Neutrophil (primary cell): Measurements from ENCODE around the gene CARHSP1.

Experiments used
- H3K27ac ChIP-seq: fragments of 200-600 bp; sonication (generic); 2 replicates; pipeline ENCODE4 v1.5.1; 2016; ENCODE audit warnings: mild to moderate bottlenecking, moderate library complexity
- H3K27me3 ChIP-seq: fragments of 200-600 bp; sonication (generic); 2 replicates; pipeline ENCODE4 v1.6.0; 2016; ENCODE audit warnings: mild to moderate bottlenecking
- H3K36me3 ChIP-seq: fragments of 200-600 bp; sonication (generic); 2 replicates; pipeline ENCODE4 v1.5.1; 2017
- H3K4me1 ChIP-seq, 2 experiments: fragments of 200-600 bp in 1 of 2; sonication (generic) in 1 of 2; 1 replicate in 1 of 2; 2 replicates in 1 of 2; pipeline versions ENCODE4 v1.5.1 to v1.6.1; 2013 to 2016; ENCODE audit warnings: low read depth in 1 of 2, low read length in 1 of 2, mild to moderate bottlenecking in 1 of 2, moderate library complexity in 1 of 2; ENCODE audit not compliant: control insufficient read depth in 1 of 2, insufficient read depth in 1 of 2
- H3K4me3 ChIP-seq, 2 experiments: fragments of 200-600 bp in 1 of 2; sonication (generic) in 1 of 2; 1 replicate in 1 of 2; 2 replicates in 1 of 2; pipeline ENCODE4 v1.5.1; 2013 to 2016; ENCODE audit warnings: low read depth in 1 of 2, low read length in 1 of 2, mild to moderate bottlenecking in 1 of 2, moderate library complexity in 1 of 2
- H3K9me3 ChIP-seq: fragments of 200-600 bp; sonication (generic); 2 replicates; pipeline ENCODE4 v1.5.1; 2016
- TF ChIP-seq, protein P1 (sequence below): fragments of 200-600 bp; sonication (generic); IDR thresholded peaks from 2 replicates; pipeline ENCODE4 v1.5.1; 2016; ENCODE audit warnings: antibody characterized with exemption

The CARHSP1 gene

DNA sequence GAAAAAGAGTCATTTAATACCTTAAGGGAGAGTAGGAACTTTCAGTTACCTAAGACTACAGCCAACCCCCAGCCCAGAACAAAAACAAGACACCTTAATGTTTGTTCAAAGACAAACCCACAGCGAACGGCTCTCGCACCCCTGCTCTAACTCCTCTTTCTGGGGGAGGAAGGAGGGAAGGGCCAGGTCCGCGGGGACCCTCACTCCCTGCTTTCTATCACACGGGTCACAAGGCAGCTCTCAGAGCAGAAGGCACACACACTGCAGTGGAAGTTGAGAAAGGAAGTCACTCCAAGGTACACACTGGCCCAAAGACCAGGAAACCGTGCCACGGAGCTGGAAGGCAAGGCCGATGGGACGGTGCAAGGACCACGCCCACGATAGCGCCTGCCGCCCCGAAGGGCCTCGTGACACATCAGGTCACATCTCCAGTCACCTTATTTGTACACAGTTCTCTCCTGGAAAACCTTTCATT, 23.3 kb upstream of the CARHSP1 start:
- no peak overlapping the region for H3K27ac ChIP-seq
- no peak overlapping the region for H3K4me3 ChIP-seq
- TF ChIP-seq, protein P1, sequence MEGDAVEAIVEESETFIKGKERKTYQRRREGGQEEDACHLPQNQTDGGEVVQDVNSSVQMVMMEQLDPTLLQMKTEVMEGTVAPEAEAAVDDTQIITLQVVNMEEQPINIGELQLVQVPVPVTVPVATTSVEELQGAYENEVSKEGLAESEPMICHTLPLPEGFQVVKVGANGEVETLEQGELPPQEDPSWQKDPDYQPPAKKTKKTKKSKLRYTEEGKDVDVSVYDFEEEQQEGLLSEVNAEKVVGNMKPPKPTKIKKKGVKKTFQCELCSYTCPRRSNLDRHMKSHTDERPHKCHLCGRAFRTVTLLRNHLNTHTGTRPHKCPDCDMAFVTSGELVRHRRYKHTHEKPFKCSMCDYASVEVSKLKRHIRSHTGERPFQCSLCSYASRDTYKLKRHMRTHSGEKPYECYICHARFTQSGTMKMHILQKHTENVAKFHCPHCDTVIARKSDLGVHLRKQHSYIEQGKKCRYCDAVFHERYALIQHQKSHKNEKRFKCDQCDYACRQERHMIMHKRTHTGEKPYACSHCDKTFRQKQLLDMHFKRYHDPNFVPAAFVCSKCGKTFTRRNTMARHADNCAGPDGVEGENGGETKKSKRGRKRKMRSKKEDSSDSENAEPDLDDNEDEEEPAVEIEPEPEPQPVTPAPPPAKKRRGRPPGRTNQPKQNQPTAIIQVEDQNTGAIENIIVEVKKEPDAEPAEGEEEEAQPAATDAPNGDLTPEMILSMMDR = no peak
- peaks cover 82% of the 10 kb centered on the region for H3K36me3 ChIP-seq
- no peaks in the 10 kb centered on the region for H3K9me3 ChIP-seq
- peaks cover 4% of the 10 kb centered on the region for H3K27me3 ChIP-seq
- H3K4me1 ChIP-seq = no peaks in the 10 kb centered on the region

DNA sequence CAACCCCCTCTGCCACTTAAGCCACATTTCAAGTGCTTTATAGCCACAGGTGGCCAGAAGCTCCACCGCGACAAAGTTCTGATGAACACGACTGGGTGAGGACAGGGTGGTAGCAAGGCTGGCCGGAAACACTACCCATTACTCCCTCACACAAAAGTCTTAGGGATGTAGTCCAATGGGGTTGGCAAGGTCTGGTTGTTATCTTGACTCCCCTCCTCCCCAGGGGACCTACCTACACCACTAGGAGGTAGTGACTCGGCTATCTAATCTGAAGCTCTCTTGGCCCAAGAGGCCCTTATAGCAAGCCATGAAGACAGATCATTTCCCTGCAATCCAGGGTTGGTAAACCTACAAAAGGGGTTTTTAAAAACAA, 21.7 kb upstream of the CARHSP1 start:
- TF ChIP-seq, protein P1 = no peak
- Histone ChIP-seq H3K9me3 (no peaks in the 10 kb centered on the region), H3K36me3 (peaks cover 66% of the 10 kb centered on the region), H3K27me3 (peaks cover 20% of the 10 kb centered on the region), H3K27ac (no peak overlapping the region), H3K4me3 (no peak overlapping the region), H3K4me1 (no peaks in the 10 kb centered on the region)

DNA sequence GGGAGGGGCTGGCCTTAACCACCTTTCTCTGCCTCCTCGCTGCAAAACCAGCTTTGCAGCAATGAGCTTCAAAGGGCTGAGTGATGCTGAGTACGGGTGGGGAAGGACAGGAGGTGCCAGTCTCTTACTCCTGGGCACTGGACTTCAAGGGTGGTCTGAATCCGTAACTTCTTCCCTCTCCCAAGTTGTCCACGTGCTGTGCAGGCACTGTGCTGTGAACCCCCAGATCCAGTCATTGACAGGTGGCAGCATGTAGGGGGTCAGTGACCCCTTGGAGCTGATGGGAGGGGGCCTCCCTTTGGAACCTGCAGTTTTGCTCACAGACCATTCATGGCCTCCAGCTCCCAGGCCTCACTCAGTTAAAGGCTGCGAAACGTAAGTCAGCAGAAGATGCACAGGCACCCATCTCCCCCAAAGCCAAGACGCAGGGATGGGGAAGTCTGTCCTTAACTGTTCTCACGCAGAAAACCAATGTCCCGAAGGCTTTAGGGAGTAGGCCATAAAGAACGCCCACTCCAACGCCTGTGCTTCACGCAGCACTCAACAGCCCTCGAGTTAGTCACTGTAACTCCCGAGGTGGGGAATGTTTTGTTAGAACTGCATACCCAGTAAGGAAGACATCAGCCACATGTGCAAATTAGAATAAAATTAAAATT, 21.2 kb upstream of the CARHSP1 start:
- Histone ChIP-seq H3K4me3 (no peak overlapping the region), H3K27ac (no peak overlapping the region), H3K9me3 (no peaks in the 10 kb centered on the region), H3K4me1 (no peaks in the 10 kb centered on the region), H3K36me3 (peaks cover 61% of the 10 kb centered on the region), H3K27me3 (peaks cover 25% of the 10 kb centered on the region)
- TF ChIP-seq, protein P1 = no peak

DNA sequence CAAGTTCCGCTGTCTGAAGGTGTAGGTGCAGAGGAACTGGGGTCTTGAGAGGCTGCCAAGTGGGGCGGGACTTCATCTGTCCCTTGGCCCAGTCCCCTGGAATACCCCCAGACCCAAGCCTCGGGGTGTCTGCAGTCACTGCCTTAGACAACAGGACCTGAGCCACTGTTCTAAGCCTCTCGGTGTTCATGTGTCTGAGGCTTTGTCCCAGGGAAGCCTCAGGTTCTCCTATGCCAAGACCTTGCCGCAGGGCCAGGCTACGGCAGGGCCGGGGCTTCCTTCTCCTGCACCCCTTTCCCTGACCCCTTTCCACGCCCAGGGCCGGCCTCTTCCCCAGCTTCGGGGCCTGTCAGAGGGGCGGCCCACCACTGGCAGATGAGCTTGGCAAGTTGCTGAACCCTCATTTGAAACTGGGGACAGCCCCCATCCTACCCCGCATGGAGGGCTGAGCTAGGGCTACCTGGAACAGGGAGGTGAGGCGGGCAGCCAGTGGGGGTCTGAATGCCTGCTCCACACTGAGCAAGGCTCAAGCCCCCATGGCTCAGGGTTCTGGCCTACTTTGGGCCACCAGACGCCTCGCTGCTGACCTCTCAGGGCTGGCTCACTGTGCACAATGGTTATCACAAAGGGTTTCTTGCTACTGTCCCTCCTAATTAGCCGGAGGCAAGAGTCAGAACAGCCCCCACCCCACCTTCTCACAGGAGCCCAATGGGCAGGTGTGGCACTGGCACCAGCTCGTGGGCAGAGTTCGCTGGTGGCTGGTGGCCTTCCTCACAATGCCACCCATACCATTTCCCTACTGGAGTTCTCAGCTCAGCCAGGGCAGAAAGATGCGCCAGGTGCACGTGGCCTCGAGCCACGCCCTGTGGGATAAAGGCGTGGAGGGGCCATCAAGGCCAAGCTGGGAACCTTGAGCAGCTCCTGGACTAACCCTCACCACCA, 20.4 kb upstream of the CARHSP1 start:
- Histone ChIP-seq H3K9me3 (no peaks in the 10 kb centered on the region), H3K27ac (no peak overlapping the region), H3K4me3 (no peak overlapping the region), H3K36me3 (peaks cover 53% of the 10 kb centered on the region), H3K4me1 (no peaks in the 10 kb centered on the region), H3K27me3 (peaks cover 33% of the 10 kb centered on the region)
- TF ChIP-seq, protein P1 = no peak

DNA sequence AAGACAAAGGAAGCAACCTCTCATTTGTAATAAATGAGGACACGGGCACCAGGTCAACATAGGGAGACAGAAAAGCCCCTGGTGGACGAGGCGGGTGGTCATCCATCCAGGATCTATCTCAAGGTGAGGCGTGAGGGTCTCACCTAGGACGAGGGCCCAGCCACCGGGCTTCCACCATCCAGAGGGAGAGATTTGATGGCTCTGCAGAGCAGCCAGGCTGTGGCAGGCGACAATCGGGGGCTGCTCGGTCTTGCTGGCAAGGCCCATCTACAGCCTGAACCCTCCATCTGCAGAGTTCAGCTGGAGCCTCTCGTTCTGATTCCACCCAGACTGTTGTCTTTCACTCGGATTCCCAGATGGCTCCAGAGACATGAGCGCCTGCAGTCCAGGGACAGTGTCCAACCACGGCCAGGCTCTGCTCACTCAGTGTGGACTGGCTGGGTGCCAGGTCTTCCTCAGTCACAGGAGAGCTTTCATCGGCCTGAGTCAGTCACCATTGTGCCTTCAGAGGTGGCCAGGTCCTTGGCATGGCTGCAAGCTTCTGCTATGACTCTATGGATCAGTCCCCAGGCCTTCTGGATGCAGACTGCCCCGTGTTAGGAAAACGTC, 19.2 kb upstream of the CARHSP1 start:
- TF ChIP-seq, protein P1 = no peak
- H3K9me3 ChIP-seq = no peaks in the 10 kb centered on the region
- peaks cover 33% of the 10 kb centered on the region for H3K27me3 ChIP-seq
- H3K4me1 ChIP-seq = no peaks in the 10 kb centered on the region
- no peak overlapping the region for H3K27ac ChIP-seq
- H3K4me3 ChIP-seq = no peak overlapping the region
- peaks cover 41% of the 10 kb centered on the region for H3K36me3 ChIP-seq
